ENCODE results near the gene CUX1.

CUX1 gene

DNA sequence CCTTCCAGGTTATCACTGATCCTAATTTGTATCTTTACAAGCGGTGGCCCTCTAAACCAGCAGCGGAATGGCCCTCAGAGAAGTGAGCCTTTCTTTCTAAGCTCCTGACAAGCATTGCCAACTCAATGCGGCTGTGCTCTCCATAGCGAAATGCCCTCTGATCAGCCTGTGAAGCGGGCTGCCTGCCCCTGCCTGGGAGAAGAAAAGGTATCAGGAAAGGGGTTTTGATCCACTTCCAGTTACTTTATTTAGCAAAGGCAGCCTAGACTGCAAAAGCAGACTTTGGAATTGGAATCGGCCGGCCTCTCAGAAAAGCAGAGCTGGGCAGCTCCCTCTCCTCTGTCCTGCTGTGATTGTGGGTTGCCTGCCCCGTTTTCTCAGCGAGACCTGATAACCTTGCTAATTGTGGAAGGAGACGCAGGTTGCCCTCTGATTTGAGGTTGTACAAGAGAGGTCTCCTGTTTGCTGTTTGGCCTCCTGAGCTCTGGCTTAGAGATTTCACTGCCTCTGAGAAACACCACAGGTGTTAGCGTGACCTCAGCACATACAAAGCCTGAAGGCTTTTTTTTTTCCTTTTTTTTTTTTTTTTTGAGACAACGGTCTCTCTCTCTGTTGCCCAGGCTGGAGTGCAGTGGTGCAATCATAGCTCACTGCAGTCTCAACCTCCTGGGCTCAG lies 415.3 kb downstream of the CUX1 start:
- no peak for DNase-seq (ENCODE audit: low read depth in 2 of 3, low spot score in 1 of 3)

DNA sequence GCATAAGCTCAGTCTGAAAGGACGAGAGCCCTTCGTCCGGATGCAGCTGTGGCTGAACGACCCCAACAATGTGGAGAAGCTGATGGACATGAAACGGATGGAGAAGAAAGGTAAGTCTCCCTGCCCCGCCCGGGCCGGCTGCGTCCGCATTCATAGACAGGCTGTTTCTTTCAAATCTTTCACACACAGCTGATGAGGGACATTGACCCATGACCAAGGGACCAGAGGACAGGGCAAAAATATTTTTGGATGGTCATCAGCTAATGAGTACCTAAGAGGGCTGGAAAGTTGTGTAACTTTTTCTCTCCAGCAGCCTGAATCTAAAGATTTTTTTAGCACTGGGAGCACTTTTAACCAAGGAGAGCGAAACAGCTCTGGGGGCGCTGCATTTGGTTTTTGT lies 416.7 kb downstream of the CUX1 start:
- no peak for DNase-seq (ENCODE audit: low read depth in 2 of 3, low spot score in 1 of 3)

DNA sequence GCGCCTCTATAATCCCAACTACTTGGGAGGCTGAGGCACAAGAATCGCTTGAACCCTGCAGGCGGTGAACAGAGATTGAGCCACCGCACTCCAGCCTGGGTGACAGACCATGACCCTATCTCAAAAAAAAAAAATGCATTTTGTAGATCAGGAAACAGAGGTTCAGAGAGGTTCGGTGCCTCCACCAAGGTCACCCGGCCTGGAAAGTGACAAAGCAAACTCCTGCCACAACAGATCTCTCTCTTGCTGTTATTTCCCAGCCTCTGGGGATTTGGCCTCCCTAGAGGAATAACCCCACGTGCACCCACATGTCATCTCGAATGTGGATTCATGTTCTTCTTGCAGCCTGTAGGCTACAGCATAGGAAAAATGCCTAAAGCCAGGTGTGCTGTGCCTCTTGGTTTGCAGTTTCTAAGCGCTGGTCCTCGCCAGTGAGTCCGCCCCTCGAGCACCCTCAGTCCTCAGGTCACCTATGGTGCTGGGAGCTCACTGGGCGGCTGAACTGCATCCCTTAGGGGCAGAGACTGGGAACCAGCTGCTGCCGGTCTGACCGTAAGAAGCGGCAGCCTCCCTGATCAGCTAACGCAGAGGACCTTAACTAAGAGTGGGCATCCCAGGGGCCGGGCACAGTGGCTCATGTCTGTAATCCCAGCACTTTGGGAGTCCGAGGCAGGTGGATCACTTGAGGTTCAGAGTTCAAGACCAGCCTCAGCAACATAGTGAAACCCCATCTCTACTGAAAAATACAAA lies 417.6 kb downstream of the CUX1 start:
- DNase-seq (ENCODE audit: low read depth in 2 of 3, low spot score in 1 of 3), result no peak

DNA sequence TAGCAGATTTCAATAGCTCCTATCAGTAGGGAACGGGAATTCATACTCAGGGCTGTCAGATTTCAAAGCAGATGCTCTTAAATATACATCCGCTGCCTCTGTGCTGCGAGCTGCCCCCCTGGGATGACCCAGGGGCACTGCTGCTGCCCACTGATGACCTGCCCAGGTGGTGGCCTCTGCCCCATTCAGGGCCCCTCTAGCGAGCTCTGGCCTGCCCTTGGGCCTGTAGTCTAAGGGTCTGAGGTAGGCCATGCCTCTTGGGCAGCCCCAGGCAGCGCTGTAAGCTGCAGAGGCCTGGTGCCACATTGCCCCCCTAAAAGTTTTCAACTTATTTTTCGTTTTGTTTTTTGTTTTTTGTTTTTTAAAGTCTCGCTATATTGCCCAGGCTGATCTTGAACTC lies 418.7 kb downstream of the CUX1 start:
- no peak for DNase-seq (ENCODE audit: low read depth in 2 of 3, low spot score in 1 of 3)

DNA sequence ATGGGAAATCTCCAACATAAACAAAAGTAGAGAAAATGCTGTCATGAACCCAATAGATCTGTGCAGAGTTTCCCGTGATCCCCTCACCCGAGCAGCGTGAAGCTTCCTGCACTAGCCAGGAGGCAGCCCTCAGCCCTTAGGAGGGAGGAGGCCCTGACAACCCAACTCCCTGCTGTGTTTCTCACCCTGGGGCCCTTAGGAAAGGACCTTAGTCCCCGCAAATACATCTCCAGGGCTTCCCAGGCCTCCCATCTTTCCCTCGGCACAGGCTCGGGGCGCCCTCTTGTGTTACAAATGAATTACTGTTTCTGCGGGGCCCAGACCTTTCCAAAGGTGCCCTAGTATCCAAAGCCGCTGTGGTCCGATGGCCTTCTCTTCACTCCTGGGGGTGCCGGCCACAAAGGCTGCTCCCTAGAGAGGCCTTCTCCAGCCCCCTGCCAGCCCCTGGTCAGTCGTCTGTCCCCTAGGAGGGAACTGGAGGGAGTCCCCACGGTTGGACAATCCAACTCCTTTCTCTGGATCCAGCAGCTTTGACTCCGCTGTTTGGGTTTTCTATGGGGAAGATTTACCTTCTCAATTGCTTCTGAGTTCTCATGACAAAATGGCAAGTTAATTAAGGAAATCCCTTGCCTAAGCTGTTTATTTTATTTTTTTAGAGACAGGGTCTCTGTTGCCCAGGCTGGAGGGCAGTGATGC lies 419.3 kb downstream of the CUX1 start:
- peak in 2 of 3 donors; percentile 39 to 51 for DNase-seq (ENCODE audit: low read depth in 2 of 3, low spot score in 1 of 3)

DNA sequence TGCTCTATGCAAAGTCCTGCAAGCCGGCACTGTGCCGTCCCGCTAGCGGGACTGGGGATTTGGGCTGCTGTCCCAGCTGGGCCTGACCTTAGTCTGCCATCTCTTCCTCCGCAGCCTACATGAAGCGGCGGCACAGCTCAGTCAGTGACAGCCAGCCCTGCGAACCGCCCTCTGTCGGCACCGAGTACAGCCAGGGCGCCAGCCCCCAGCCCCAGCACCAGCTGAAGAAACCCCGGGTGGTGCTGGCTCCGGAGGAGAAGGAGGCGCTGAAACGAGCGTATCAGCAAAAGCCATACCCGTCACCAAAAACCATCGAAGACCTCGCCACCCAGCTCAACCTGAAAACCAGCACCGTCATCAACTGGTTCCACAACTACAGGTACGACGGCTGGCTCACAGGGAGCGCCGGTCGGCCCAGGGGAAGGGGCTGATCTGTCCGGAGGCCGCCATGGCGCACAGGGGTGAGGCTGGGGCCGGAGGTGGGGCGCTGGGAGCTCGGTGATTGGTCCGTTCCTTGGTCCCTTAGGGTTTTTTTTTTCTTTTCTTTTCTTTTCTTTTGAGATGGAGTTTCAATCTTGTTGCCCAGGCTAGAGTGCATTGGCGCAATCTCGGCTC lies 421.9 kb downstream of the CUX1 start:
- no peak for DNase-seq (ENCODE audit: low read depth in 2 of 3, low spot score in 1 of 3)

DNA sequence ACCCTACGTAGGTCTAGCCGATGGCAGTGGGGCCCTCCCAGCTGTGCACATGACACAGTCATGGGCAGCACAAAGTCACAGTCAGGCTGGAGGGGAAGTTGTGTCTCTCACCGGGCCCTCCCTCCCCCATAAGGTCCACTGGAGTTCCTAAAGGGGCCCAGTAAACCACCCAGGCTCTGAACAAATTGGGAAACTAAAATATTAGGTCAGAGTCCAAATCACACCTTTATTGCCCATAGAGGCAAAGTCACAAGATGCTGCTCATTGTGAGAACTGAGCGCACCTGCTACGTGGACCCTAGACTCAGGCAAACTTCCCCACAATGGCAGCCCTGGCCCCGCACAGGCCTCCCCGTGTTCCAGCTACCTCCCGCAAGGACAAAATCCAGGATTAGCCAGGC lies 424.0 kb downstream of the CUX1 start:
- DNase-seq (ENCODE audit: low read depth in 2 of 3, low spot score in 1 of 3), result no peak

DNA sequence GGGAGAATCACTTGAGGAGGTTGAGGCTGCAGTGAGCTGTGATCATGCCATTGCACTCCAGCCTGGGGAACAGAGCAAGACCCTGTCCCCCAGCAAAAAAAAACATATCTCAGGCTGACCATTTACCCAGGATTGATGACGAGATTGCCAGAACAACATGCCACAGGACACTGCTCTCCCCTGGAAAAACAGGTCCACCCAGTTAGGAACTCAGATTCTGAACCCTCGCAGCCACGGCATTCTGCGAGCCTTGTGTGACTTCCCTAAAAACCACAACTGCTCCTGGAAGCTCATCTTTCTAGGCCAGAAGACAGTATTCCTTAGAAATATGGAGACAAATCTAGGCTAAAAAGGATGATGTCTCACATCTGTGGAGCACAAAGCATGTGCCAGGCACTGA lies 427.2 kb downstream of the CUX1 start:
- DNase-seq (ENCODE audit: low read depth in 2 of 3, low spot score in 1 of 3), result no peak

DNA sequence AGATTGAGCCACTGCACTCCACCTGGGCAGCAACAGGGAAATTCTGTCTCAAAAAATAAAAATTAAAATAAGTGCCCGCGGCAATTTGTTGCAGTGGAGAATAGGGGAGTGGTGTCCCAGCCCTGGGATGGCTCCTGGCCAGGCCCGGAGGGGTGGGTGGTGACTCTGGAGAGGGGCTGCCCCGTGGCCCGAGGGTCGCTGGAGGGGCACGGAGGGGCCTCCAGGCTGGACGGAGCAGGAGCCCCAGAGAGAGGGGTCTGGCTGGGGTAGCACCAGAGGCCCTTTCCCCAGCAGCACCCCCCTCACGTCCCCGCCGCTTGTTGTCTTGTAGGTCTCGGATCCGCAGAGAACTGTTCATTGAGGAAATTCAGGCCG lies 430.6 kb downstream of the CUX1 start:
- no peak for DNase-seq (ENCODE audit: low read depth in 2 of 3, low spot score in 1 of 3)

DNA sequence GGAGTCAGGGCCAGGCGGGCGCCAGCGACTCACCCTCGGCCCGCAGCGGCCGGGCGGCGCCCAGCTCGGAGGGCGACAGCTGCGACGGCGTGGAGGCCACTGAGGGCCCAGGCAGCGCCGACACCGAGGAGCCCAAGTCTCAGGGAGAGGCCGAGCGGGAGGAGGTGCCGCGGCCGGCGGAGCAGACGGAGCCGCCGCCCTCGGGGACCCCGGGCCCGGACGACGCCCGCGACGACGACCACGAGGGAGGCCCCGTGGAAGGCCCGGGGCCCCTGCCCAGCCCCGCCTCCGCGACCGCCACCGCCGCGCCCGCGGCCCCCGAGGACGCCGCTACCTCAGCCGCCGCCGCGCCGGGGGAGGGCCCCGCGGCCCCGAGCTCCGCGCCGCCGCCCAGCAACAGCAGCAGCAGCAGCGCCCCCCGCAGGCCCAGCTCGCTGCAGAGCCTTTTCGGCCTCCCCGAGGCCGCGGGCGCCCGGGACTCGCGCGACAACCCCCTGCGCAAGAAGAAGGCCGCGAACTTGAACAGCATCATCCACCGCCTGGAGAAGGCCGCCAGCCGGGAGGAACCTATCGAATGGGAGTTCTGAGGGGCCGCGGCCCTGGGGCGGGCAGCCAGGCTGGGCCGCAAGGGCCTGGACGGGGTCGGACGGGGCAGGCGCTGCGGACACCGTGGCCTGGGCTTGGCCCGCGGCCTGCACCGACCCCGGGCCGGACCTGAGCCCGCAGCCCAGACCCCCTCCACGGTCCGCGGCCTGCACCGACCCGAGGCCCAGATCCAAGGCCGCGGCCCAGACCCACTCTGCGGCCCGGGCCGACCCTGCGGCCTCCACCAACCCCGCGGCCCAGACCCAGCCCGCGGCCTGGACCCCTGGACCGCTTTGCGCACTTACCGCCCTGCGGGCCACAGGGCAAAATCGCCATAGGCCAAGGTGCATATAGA lies 431.3 kb downstream of the CUX1 start:
- DNase-seq (ENCODE audit: low read depth in 2 of 3, low spot score in 1 of 3), result no peak

DNA sequence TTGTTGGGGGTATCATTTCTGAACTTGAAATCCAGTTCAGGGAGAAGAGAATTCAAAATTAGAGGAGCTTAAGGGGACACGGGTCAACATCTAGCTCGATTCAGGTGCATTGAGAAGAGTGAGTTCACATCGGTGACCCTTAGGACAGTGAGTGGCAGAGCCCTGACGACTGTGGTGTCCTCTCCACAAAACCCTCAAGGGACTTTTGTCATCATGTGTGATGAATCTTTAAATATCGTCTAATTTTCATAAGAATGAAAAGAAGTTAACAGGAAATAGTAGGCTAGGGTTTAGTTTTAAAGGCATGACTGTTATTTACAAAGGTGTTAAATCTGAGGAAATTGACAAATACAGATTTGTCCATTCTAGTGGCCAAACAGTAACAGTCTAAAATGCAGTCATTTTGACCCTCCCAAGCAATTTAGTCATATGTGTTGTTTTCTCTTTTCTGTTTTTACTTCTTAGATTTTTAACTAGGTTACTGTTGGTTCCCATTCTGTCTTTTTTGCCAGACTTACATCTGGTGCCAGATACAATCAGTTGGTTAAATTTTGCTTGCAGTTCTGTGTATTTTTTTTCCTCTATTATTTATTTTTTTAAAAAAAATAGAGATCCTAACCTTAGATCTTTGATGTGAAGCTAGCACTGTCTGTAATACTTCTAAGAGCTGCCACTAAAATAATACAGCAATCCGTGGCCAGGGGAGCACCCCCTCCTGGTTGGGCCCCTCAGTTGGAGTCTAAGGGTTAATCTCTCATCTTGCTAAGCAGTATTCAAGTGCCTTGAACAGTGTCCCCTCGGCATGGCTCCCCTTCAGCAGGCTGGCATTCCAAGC lies 434.3 kb downstream of the CUX1 start:
- no peak for DNase-seq (ENCODE audit: low read depth in 2 of 3, low spot score in 1 of 3)

DNA sequence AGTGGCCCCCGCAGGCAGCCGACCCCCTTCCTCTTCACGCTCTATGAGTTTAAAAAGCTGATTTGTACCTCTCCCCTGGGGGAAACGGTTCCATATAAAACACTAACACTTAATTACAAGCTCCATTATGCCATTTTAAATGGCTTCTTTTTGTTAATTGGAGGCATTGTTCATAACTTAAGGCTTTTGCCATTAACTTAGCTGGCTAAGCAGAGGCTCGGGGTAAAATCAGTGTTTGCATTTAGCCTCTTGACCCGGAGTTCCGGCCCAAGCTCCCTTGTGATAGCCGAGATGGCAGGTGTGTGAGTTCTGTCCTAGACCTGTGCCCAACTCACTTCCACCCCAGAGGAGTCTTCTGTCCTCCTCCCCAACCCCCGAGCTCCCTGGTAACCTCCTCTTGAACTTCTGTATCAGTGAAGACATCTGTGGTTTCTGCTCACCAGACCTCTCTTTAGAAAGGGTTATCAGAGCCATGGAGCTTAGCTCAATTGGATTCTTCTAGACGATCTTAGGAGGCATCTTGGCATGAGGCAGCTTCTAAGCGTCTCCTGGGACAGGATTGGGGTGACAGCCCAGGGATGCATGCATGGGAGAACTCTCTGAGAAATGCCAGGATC lies 435.0 kb downstream of the CUX1 start:
- no peak for DNase-seq (ENCODE audit: low read depth in 2 of 3, low spot score in 1 of 3)

DNA sequence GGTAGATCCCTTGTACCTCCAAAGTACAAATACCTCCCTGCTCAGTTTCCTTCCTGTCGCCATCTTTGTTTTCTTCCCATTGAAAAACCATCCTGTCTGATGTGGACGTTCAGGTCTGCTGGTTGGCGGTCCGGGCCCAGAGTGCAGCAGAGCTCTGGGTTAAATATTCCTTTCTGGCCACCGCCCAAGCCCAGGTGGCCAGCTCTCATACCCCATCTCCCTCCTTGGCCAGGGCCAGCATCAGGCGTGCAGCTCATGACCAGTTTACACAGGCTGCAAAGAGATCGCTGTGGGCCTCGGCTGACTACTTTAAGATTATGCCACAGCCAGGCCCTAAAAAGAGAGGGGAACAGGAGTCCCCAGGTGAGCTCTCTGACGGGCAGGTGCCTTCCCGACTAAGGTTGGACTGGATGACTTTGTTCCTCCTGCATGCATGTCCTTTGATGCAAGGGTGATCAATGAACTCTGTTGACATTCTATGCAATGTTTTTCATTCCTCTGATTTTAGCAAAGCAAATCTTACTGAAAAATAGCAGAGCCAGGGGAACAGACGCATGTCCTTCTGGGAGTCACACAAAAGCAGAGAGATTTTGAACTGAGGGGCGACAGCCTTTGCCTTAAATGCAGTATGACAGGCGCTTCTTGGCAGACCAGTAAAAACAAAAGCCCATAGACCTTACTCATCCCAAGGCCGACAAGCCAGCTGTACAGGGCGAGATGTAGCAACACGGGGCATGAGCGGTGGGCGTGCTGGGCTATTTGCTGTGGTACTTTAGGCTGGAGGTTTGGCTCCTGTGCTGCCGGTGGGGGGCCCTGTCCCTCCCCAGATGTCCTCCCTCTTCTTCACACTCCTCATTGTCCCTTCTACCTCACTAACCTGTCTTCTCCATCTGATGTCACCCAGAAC lies 435.9 kb downstream of the CUX1 start:
- no peak for DNase-seq (ENCODE audit: low read depth in 2 of 3, low spot score in 1 of 3)

DNA sequence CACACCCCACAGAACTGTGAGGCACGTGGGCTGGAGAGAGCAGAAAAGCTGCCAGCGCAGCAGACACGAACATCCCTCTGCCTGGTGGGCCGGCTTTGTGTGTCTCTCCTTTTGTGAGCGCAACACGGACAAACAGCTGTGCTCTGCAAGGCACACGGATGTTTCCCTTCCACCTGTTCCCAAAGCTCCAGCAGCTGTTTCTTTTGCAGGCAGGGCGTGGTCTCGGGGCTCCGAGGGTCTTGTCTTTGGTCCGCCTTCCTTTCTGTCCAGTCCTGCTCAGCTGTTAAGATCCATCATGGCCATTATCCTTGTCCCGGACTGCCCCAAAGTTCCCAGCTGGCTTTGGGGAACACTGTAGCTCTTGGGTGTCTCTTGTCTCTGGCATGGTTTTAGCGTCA lies 436.5 kb downstream of the CUX1 start:
- no peak for DNase-seq (ENCODE audit: low read depth in 2 of 3, low spot score in 1 of 3)

DNA sequence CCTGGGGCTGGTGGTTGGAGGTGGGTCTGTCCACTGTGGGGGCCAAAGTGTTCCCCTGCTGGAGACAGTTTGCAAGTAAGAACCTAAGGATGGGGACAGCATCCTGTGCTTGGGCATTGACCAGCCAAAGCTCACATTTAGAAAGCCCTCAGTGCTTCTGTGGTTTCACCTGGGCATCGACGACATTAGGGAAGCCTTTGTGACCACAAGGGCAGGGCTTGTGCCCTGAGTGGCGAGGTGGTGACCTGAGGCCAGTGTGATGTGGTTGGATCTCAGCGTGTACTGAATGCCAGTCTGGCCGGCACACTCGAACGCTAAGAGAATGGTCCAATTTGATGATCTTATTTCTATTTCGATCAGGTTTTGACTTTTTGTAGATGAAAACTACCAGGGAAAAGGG lies 437.1 kb downstream of the CUX1 start:
- no peak for DNase-seq (ENCODE audit: low read depth in 2 of 3, low spot score in 1 of 3)

DNA sequence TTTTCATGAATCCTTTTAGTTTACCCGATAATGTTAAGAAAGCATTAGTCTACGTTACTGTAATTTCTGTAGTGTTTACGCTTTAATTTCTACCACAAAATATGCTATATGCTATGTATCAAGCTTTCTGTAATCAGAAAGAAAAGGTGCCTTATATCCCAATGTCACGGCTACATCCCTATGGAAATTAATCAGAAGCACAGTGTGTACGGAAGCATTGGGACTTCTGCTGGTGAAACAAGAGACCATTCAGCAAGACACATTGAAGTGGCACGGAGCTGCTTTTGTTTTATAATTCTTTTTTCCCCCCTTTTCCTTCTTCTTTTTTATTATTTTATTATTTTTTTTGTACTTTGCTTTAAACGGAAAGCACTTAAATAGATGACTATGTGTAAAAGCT lies 438.1 kb downstream of the CUX1 start:
- DNase-seq (ENCODE audit: low read depth in 2 of 3, low spot score in 1 of 3), result no peak

DNA sequence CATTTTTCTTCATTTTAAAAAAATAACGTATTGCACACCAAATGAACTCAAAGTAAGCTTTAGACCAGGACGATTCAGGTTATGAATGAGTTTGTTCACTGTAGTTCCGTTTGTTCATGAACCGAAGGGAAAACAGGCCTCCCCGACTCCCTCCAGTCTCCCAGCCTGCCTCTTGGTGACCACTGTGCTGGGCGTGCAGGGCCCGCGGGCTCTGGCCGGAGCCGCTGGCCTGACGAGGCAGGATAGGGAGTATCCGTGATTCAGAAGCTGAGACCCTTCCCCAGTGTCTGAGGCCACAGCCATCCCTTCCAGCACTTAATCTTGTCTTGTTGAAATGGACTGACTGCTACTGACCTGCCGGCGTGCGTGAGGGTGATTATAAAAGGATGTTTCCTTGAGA lies 438.5 kb downstream of the CUX1 start:
- no peak for DNase-seq (ENCODE audit: low read depth in 2 of 3, low spot score in 1 of 3)

DNA sequence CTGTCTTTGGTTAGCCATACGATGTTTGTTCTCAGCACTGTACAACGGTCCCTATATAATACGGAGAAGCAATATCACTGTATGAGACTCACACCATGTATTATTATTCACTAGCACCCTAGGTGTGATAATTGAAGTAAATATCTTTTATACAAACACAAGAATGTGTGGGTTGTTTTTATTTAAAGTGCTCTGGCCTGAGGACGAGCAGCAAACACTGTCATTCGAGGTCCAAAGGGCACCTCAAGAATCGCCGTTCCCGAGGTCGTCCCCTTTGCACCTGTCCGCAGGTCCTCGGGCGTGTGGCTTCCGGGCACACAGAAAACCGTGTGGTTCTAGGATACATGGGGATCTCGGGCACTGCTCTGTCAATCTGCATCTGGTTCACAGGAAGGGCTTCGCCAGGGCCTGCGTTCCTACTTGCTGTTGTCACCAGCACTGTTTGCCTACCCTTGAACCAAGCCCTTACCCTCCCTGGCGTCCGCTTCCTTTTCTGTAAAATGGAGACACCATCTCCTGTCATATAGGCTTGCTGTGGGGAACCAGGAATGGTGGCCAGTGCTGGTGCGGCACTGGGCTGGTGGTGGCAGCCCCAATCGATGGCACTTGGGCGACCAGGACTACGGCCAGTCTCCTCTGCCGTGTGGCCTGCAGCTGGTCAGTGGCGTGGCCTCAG lies 440.8 kb downstream of the CUX1 start:
- no peak for DNase-seq (ENCODE audit: low read depth in 2 of 3, low spot score in 1 of 3)
